B cell (primary cell): ENCODE results near the gene PRR18. TPM values are rescaled to one million over a fixed set of nuclear protein-coding genes. Genes with fewer than 3 reads are reported as not detected.

Source experiments
- ATAC-seq: fragments of 200-7000 bp; cut with Tn5 transposase; one replicate; pipeline ENCODE4 v1.10.0; 2021; ENCODE audit warnings: low read depth, mild to moderate bottlenecking, moderate number of reproducible peaks, moderate library complexity
- CTCF ChIA-PET: fragments of 350-600 bp; sonication (Branson Sonifier 250); formaldehyde crosslinking; loops from one replicate; lab custom pipeline; 2021; ENCODE audit warnings: antibody characterized with exemption, inconsistent platforms; lab: Charles Lee
- POLR2A ChIA-PET: fragments of 350-600 bp; sonication (Branson Sonifier 250); formaldehyde crosslinking; loops from one replicate; lab custom pipeline; 2021; ENCODE audit warnings: antibody characterized with exemption; lab: Charles Lee
- DNase-seq: peaks from one replicate; pipeline ENCODE4 v3.0.0; 2013
- H2AFZ ChIP-seq: 2 replicates; pipeline ENCODE4 v1.6.1; 2012; ENCODE audit warnings: mild to moderate bottlenecking, low read depth, low read length; ENCODE audit not compliant: insufficient read depth, poor library complexity, severe bottlenecking
- H3K27ac ChIP-seq, 2 donors: 1 replicate in 1 of 2; 2 replicates in 1 of 2; pipeline ENCODE4 v1.5.1; 2012 to 2013; ENCODE audit warnings: low read length in 2 of 2, mild to moderate bottlenecking in 2 of 2, moderate library complexity in 1 of 2
- H3K27me3 ChIP-seq, 4 experiments: fragments of 200-600 bp in 1 of 4; sonication (generic) in 1 of 4; replicated peaks in 1 of 4; 1 replicate in 2 of 4; 2 replicates in 2 of 4; pipeline versions ENCODE4 v1.6.1 to v1.7.0; 2013 to 2016; ENCODE audit warnings: low read length in 3 of 4, mild to moderate bottlenecking in 2 of 4, mixed read lengths in 1 of 4, moderate library complexity in 1 of 4; ENCODE audit not compliant: insufficient read depth in 4 of 4, control insufficient read depth in 3 of 4; ENCODE audit errors: control extremely low read depth in 1 of 4
- H3K36me3 ChIP-seq, 2 experiments: replicated peaks in 1 of 2; 1 replicate in 1 of 2; 2 replicates in 1 of 2; pipeline versions ENCODE4 v1.6.1 to v1.7.1; 2013; ENCODE audit warnings: low read length in 1 of 2; ENCODE audit not compliant: insufficient read depth in 2 of 2, control insufficient read depth in 1 of 2; ENCODE audit errors: control extremely low read depth in 1 of 2, extremely low read depth in 1 of 2
- H3K4me1 ChIP-seq, 2 donors: fragments of 200-600 bp in 1 of 2; sonication (generic) in 1 of 2; 1 replicate in 1 of 2; 2 replicates in 1 of 2; pipeline versions ENCODE4 v1.5.1 to v1.6.1; 2013 to 2017; ENCODE audit warnings: low read length in 2 of 2; ENCODE audit not compliant: control insufficient read depth in 2 of 2, insufficient read depth in 2 of 2
- H3K4me2 ChIP-seq: replicated peaks from 2 replicates; pipeline ENCODE3; 2012; ENCODE audit warnings: mild to moderate bottlenecking, low read depth, low read length; ENCODE audit not compliant: poor library complexity, severe bottlenecking
- H3K4me3 ChIP-seq, 5 experiments: fragments of 200-600 bp in 1 of 5; sonication (generic) in 1 of 5; 1 replicate in 3 of 5; 2 replicates in 2 of 5; pipeline versions ENCODE4 v1.5.1 to v1.7.0; 2011 to 2016; ENCODE audit warnings: low read length in 4 of 5, mild to moderate bottlenecking in 4 of 5, low read depth in 2 of 5, control low read depth in 1 of 5, moderate library complexity in 1 of 5; ENCODE audit not compliant: insufficient read depth in 1 of 5; ENCODE audit errors: control extremely low read depth in 1 of 5, extremely low read depth in 1 of 5
- H3K79me2 ChIP-seq: fragments of 200-600 bp; sonication (generic); one replicate; pipeline ENCODE4 v1.6.0; 2016; ENCODE audit warnings: low read length; ENCODE audit not compliant: control insufficient read depth, insufficient read depth
- H3K9ac ChIP-seq: fragments of 200-600 bp; sonication (generic); 2 replicates; pipeline ENCODE4 v1.6.1; 2017; ENCODE audit warnings: mild to moderate bottlenecking, low read length, moderate library complexity
- H3K9me3 ChIP-seq, 3 donors: one replicate each; pipeline versions ENCODE4 v1.6.1 to v1.7.1; 2013; ENCODE audit warnings: low read length in 2 of 3; ENCODE audit not compliant: control insufficient read depth in 2 of 3, insufficient read depth in 1 of 3; ENCODE audit errors: control extremely low read depth in 1 of 3
- H4K20me1 ChIP-seq: 2 replicates; pipeline ENCODE4 v1.6.0; 2012; ENCODE audit warnings: mild to moderate bottlenecking, low read length; ENCODE audit not compliant: insufficient read depth, control insufficient read depth, poor library complexity, severe bottlenecking
- H3K27ac Mint-ChIP-seq: one replicate; pipeline ENCODE4 v1.8.0; 2021; ENCODE audit warnings: mixed read lengths
- H3K27me3 Mint-ChIP-seq: one replicate; pipeline ENCODE4 v1.8.0; 2021; ENCODE audit warnings: mixed read lengths
- H3K4me1 Mint-ChIP-seq: one replicate; pipeline ENCODE4 v1.8.0; 2021; ENCODE audit warnings: mixed read lengths
- H3K4me3 Mint-ChIP-seq: one replicate; pipeline ENCODE4 v1.8.0; 2021; ENCODE audit warnings: mixed read lengths
- H3K9me3 Mint-ChIP-seq: one replicate; pipeline ENCODE4 v1.8.0; 2022; ENCODE audit warnings: mixed read lengths; ENCODE audit not compliant: insufficient read depth
- CTCF ChIP-seq: fragments of 200-600 bp; IDR thresholded peaks from one replicate; pipeline ENCODE4 v1.8.0; 2022; ENCODE audit warnings: antibody characterized with exemption, mild to moderate bottlenecking
- EZH2 ChIP-seq: IDR thresholded peaks from 2 replicates; pipeline ENCODE4 v1.6.1; 2012; ENCODE audit warnings: borderline replicate concordance, low read depth, mild to moderate bottlenecking, moderate library complexity, low read length; ENCODE audit not compliant: insufficient read depth, poor library complexity, severe bottlenecking
- WGBS: methylation state at CpG from one replicate; pipeline ENCODE4 v1.1.5; 2013; ENCODE audit warnings: missing lambda C conversion rate; ENCODE audit not compliant: insufficient coverage; 5-methylcytosine and 5-hydroxymethylcytosine counted together
- intact Hi-C: fragments of 100-400 bp; cut with micrococcal nuclease; formaldehyde crosslinking; loops from one replicate; pipeline ENCODE4 v1.10.0; 2022
- polyA plus RNA-seq: library from polyadenylated mRNA; depleted of rRNA; stranded (reverse); fragments of >200 nt; gene quantifications from 2 replicates; pipeline ENCODE4 v1.2.3, GENCODE V29; 2012
- total RNA-seq, 2 donors: library from RNA; stranded (reverse); fragments of 120-200 nt in 1 of 2; gene quantifications; 1 replicate in 1 of 2; 2 replicates in 1 of 2; pipeline versions ENCODE4 v1.2.3 to v1.2.4, GENCODE V29; 2013 to 2022

Gene PRR18
- total and polyA plus RNA-seq, 2 donors (not counting 1 experiment from before 2014, with no cell fraction given): not detected

GRCh38 chr6:166281104-166281503 lies 27.1 kb downstream of the PRR18 start:
- Mint-ChIP-seq H3K4me1 (peaks cover 15% of the 10 kb centered on the region), H3K4me3 (no peak overlapping the region), H3K27me3 (peaks cover 3% of the 10 kb centered on the region), H3K27ac (no peak overlapping the region), H3K9me3 (no peaks in the 10 kb centered on the region)
- Histone ChIP-seq H3K9ac (no peak overlapping the region), H3K36me3 (no peaks in the 10 kb centered on the region), H3K4me1 (peaks cover 5 to 6% of the 10 kb centered on the region in 2 donors), H3K27me3 (no peaks in the 10 kb centered on the region), H3K79me2 (no peaks in the 10 kb centered on the region), H2AFZ (no peak overlapping the region), H4K20me1 (no peaks in the 10 kb centered on the region), H3K4me2 (no peak overlapping the region), H3K4me3 (no peak overlapping the region), H3K27ac (no peak overlapping the region), H3K9me3 (no peaks in the 10 kb centered on the region)
- WGBS: 89% methylated on average over 3 of the region's 9 CpGs
- ChIA-PET CTCF (interaction anchor here (0.7 to 3.4 kb wide), 8 partner anchors 11 to 120 kb away, joined by 3 to 31 read pairs (median 4); no protein-coding TSS in a partner anchor), POLR2A (no interaction called here)
- intact Hi-C loops: no loop called here
- no peak for DNase-seq
- ATAC-seq: no peak
- TF ChIP-seq CTCF (no peak), EZH2 (no peak)

GRCh38 chr6:166279393-166279679 lies 28.9 kb downstream of the PRR18 start:
- Histone ChIP-seq H3K27me3 (no peaks in the 10 kb centered on the region), H4K20me1 (no peaks in the 10 kb centered on the region), H3K4me2 (no peak overlapping the region), H3K79me2 (no peaks in the 10 kb centered on the region), H2AFZ (no peak overlapping the region), H3K4me1 (peaks cover 0 to 8% of the 10 kb centered on the region in 2 donors), H3K9ac (no peak overlapping the region), H3K4me3 (no peak overlapping the region), H3K27ac (no peak overlapping the region), H3K36me3 (no peaks in the 10 kb centered on the region), H3K9me3 (no peaks in the 10 kb centered on the region)
- ChIA-PET CTCF (interaction anchor here (1.0 to 3.4 kb wide), 6 partner anchors 32 to 121 kb away, joined by 3 to 31 read pairs (median 7); no protein-coding TSS in a partner anchor), POLR2A (no interaction called here)
- no peak overlapping the region for H3K4me3 Mint-ChIP-seq
- intact Hi-C loops: loop anchor here (5.0 kb wide), 1 partner anchor 348 kb away; the partner anchor contains the start of gene RPS6KA2
- no peak for ATAC-seq
- H3K27me3 Mint-ChIP-seq: no peaks in the 10 kb centered on the region
- DNase-seq: no peak
- no peaks in the 10 kb centered on the region for H3K9me3 Mint-ChIP-seq
- WGBS: 93% methylated on average over 1 of the region's 1 CpG
- TF ChIP-seq EZH2 (no peak), CTCF (no peak)
- no peak overlapping the region for H3K27ac Mint-ChIP-seq
- peaks cover 14% of the 10 kb centered on the region for H3K4me1 Mint-ChIP-seq
